Motor neuron (in vitro differentiated cells): ENCODE results near the gene DIP2B. TPM values are rescaled to one million over a fixed set of nuclear protein-coding genes. Genes with fewer than 3 reads are reported as not detected.

ENCODE experiments used
- ATAC-seq, 8 experiments: fragments of 200-7000 bp; cut with Tn5 transposase; replicated peaks in 6 of 8; 2 replicates each; pipeline ENCODE4 v1.8.0; 2021; ENCODE audit warnings: mild to moderate bottlenecking in 8 of 8, moderate library complexity in 8 of 8
- H3K27ac ChIP-seq, 2 donors: fragments of 250-450 bp; sonication (Bioruptor Pico); 2 replicates each; pipeline ENCODE4 v1.9.0; 2021; ENCODE audit warnings: antibody characterized with exemption in 2 of 2, mild to moderate bottlenecking in 2 of 2, moderate library complexity in 1 of 2
- H3K4me1 ChIP-seq, 2 donors: fragments of 250-450 bp; sonication (Bioruptor Pico); replicated peaks in 1 of 2; 2 replicates each; pipeline ENCODE4 v1.6.1; 2021; ENCODE audit warnings: antibody characterized with exemption in 2 of 2, mild to moderate bottlenecking in 2 of 2, moderate library complexity in 1 of 2
- H3K4me3 ChIP-seq, 5 donors: fragments of 250-450 bp; sonication (Bioruptor Pico); 2 replicates each; pipeline ENCODE4 v1.9.0; 2021; ENCODE audit warnings: antibody characterized with exemption in 5 of 5, mild to moderate bottlenecking in 5 of 5, moderate library complexity in 4 of 5
- WGBS, 10 experiments: fragments of 450-650 bp; shearing (Covaris generic); methylation state at CpG; one replicate each; pipeline ENCODE4 v1.0.0; 2022; 5-methylcytosine and 5-hydroxymethylcytosine counted together
- in situ Hi-C, 9 experiments: fragments of 400-800 bp; cut with MboI; loops; one replicate each; pipeline ENCODE4 v1.15.0; 2021; ENCODE audit warnings: low sequenced_read_pairs in 9 of 9, low pct_unique_long_range_greater_than_20kb in 2 of 9; ENCODE audit not compliant: unreplicated experiment in 9 of 9
- total RNA-seq, 8 experiments: library from RNA; unstranded; fragments of 300-600 nt; gene quantifications; 2 replicates each; pipeline versions ENCODE4 v1.2.3 to v1.2.4, GENCODE V29; 2022

The DIP2B gene
- total RNA-seq, 8 experiments from 2014 or later = 20.8 to 68.6 (median 29.9) TPM

GRCh38 chr12:50598321-50598862 lies 93.6 kb downstream of the DIP2B start:
- no peak overlapping the region for H3K27ac ChIP-seq
- 61 to 100% (median 94%) methylated on average over 1 to 2 of the region's 2 CpGs; no CpG with 5 or more reads in 3 of the 10 experiments for whole genome bisulfite sequencing, 10 experiments
- in situ Hi-C loops = no loop called here
- H3K4me3 ChIP-seq = no peak overlapping the region
- peaks cover 0 to 3% of the 10 kb centered on the region in 2 donors for H3K4me1 ChIP-seq
- ATAC-seq = peak in 1 of 8 experiments; percentile 12

- H3K27ac ChIP-seq = no peak overlapping the region
- H3K4me3 ChIP-seq = no peak overlapping the region
- in situ Hi-C loops = no loop called here
- ATAC-seq = no peak
- peaks cover 3 to 10% of the 10 kb centered on the region in 2 donors for H3K4me1 ChIP-seq
- WGBS, 10 experiments = 84 to 100% (median 93%) methylated on average over 1 to 7 of the region's 7 CpGs
These were observed 94.7 kb downstream of the DIP2B start for GRCh38 chr12:50599366-50600095.

- Histone ChIP-seq H3K4me3 (no peak overlapping the region), H3K4me1 (peaks cover 3 to 10% of the 10 kb centered on the region in 2 donors), H3K27ac (no peak overlapping the region)
- in situ Hi-C loops = no loop called here
- 100% methylated on average over 1 of the region's 1 CpG; no CpG with 5 or more reads in 2 of the 10 experiments for WGBS, 10 experiments
- ATAC-seq = no peak
These were observed 95.6 kb downstream of the DIP2B start for GRCh38 chr12:50600364-50600763.

GRCh38 chr12:50603817-50604639 lies 99.2 kb downstream of the DIP2B start:
- H3K4me3 ChIP-seq = no peak overlapping the region
- H3K27ac ChIP-seq = peak overlapping the region in 1 of 2 donors; percentile 61
- 36 to 100% (median 83%) methylated on average over 1 to 4 of the region's 4 CpGs for WGBS, 10 experiments
- peaks cover 3 to 10% of the 10 kb centered on the region in 2 donors for H3K4me1 ChIP-seq
- ATAC-seq = peak in 3 of 8 experiments; percentile 88 to 93 (median 92)
- in situ Hi-C loops = no loop called here

- peaks cover 3 to 10% of the 10 kb centered on the region in 2 donors for H3K4me1 ChIP-seq
- ATAC-seq = no peak
- in situ Hi-C loops = no loop called here
- no peak overlapping the region for H3K27ac ChIP-seq
- no peak overlapping the region for H3K4me3 ChIP-seq
- whole genome bisulfite sequencing, 10 experiments = 100% methylated on average over 1 of the region's 1 CpG; no CpG with 5 or more reads in 7 of the 10 experiments
These were observed 99.8 kb downstream of the DIP2B start for GRCh38 chr12:50604640-50604920.

- peaks cover 3 to 10% of the 10 kb centered on the region in 2 donors for H3K4me1 ChIP-seq
- 90 to 100% (median 98%) methylated on average over 2 to 4 of the region's 5 CpGs for WGBS, 10 experiments
- no peak overlapping the region for H3K4me3 ChIP-seq
- in situ Hi-C loops = no loop called here
- no peak overlapping the region for H3K27ac ChIP-seq
- ATAC-seq = no peak
These were observed 102.0 kb downstream of the DIP2B start for GRCh38 chr12:50606675-50607375.

GRCh38 chr12:50609292-50609874 lies 104.6 kb downstream of the DIP2B start:
- no peak overlapping the region for H3K4me3 ChIP-seq
- WGBS, 10 experiments = 80 to 100% (median 90%) methylated on average over 1 to 3 of the region's 3 CpGs; no CpG with 5 or more reads in 1 of the 10 experiments
- H3K27ac ChIP-seq = no peak overlapping the region
- in situ Hi-C loops = no loop called here
- H3K4me1 ChIP-seq = no peaks in the 10 kb centered on the region
- no peak for ATAC-seq

- Histone ChIP-seq H3K4me3 (no peak overlapping the region), H3K4me1 (no peaks in the 10 kb centered on the region), H3K27ac (no peak overlapping the region)
- WGBS, 10 experiments = 100% methylated on average over 1 of the region's 1 CpG; no CpG with 5 or more reads in 8 of the 10 experiments
- ATAC-seq = no peak
- in situ Hi-C loops = no loop called here
These were observed 105.4 kb downstream of the DIP2B start for GRCh38 chr12:50610171-50610570.

- peak in 1 of 8 experiments; percentile 26 for ATAC-seq
- Histone ChIP-seq H3K27ac (no peak overlapping the region), H3K4me1 (peaks cover 4 to 6% of the 10 kb centered on the region in 2 donors), H3K4me3 (no peak overlapping the region)
- in situ Hi-C loops = no loop called here
- 24 to 100% (median 89%) methylated on average over 1 to 7 of the region's 10 CpGs for WGBS, 10 experiments
These were observed 106.4 kb downstream of the DIP2B start for GRCh38 chr12:50611021-50611744.

GRCh38 chr12:50612882-50613281 lies 108.1 kb downstream of the DIP2B start:
- Histone ChIP-seq H3K27ac (no peak overlapping the region), H3K4me1 (peaks cover 4 to 9% of the 10 kb centered on the region in 2 donors), H3K4me3 (no peak overlapping the region)
- 57 to 100% (median 90%) methylated on average over 1 to 3 of the region's 3 CpGs; no CpG with 5 or more reads in 3 of the 10 experiments for WGBS, 10 experiments
- in situ Hi-C loops = no loop called here
- ATAC-seq = no peak

- 30 to 100% (median 87%) methylated on average over 1 to 4 of the region's 4 CpGs; no CpG with 5 or more reads in 2 of the 10 experiments for whole genome bisulfite sequencing, 10 experiments
- ATAC-seq = peak in 3 of 8 experiments; percentile 68 to 76 (median 75)
- peaks cover 4 to 9% of the 10 kb centered on the region in 2 donors for H3K4me1 ChIP-seq
- H3K27ac ChIP-seq = no peak overlapping the region
- in situ Hi-C loops = no loop called here
- H3K4me3 ChIP-seq = no peak overlapping the region
These were observed 108.7 kb downstream of the DIP2B start for GRCh38 chr12:50613463-50613862.

- Histone ChIP-seq H3K27ac (no peak overlapping the region), H3K4me1 (peaks cover 4 to 9% of the 10 kb centered on the region in 2 donors), H3K4me3 (no peak overlapping the region)
- in situ Hi-C loops = no loop called here
- WGBS, 10 experiments = 26 to 88% (median 64%) methylated on average over 1 to 4 of the region's 4 CpGs
- peak in 1 of 8 experiments; percentile 16 for ATAC-seq
These were observed 109.5 kb downstream of the DIP2B start for GRCh38 chr12:50614167-50614759.
